Hematopoietic multipotent progenitor cell (in vitro differentiated cells): ENCODE data around the gene CSKMT. TPM values are rescaled to one million over a fixed set of nuclear protein-coding genes. Genes with fewer than 3 reads are reported as not detected.

Experiments used
- DNase-seq, 3 donors: peaks; one replicate each; pipeline ENCODE4 v3.0.0-alpha.2; 2011 to 2015; ENCODE audit warnings: low read depth in 2 of 3, low spot score in 2 of 3
- small RNA-seq: library from RNA; depleted of rRNA; stranded (forward); fragments of <200 nt; gene quantifications from one replicate; pipeline ENCODE3, GENCODE V24; 2012
- total RNA-seq: library from RNA; depleted of rRNA; stranded (reverse); fragments of >200 nt; gene quantifications from one replicate; pipeline ENCODE4 v1.2.3, GENCODE V29; 2012

Gene CSKMT
- total RNA-seq, 1 donor: 51.7 TPM

- DNase-seq: no peak
These were observed 50.3 kb downstream of the CSKMT start for GRCh38 chr11:62715150-62716130.

- no peak for DNase-seq
These were observed 51.1 kb downstream of the CSKMT start for GRCh38 chr11:62716206-62716605.

- no peak for DNase-seq
These were observed 51.7 kb downstream of the CSKMT start for GRCh38 chr11:62716816-62717215.

Small RNAs within 50 kb of the gene (small RNA-seq; reads per million reads assigned to genes)
- gene SNORA57: not detected

Other genes with a start within 250 kb of the CSKMT start
- not detected for gene SCGB1A1, start 246.3 kb upstream of the CSKMT start, total RNA-seq
- 250 TPM for gene AHNAK, start 118.5 kb upstream of the CSKMT start, total RNA-seq
- 3,462 TPM for gene EEF1G, start 91.4 kb upstream of the CSKMT start, total RNA-seq
- gene TUT1, start 73.8 kb upstream of the CSKMT start, total RNA-seq: 11.6 TPM
- 142 TPM for gene MTA2, start 63.4 kb upstream of the CSKMT start, total RNA-seq
- gene EML3, start 52.5 kb upstream of the CSKMT start, total RNA-seq: 38.0 TPM
- gene ROM1, start 52.1 kb upstream of the CSKMT start, total RNA-seq: 2.7 TPM
- 36.4 TPM for gene B3GAT3, start 43.3 kb upstream of the CSKMT start, total RNA-seq
- 215 TPM for gene GANAB, start 18.7 kb upstream of the CSKMT start, total RNA-seq
- 33.7 TPM for gene INTS5, start 12.0 kb upstream of the CSKMT start, total RNA-seq
- gene C11orf98, start 102 bp upstream of the CSKMT start, total RNA-seq: 15.3 TPM
- gene UQCC3, start 6.4 kb downstream of the CSKMT start, total RNA-seq: 7.3 TPM
- gene LBHD1, start 7.0 kb downstream of the CSKMT start, total RNA-seq: 6.5 TPM
- gene UBXN1, start 13.8 kb downstream of the CSKMT start, total RNA-seq: 141 TPM
- 0.27 TPM for gene LRRN4CL, start 24.2 kb downstream of the CSKMT start, total RNA-seq
- gene BSCL2, start 42.1 kb downstream of the CSKMT start, total RNA-seq: 66.5 TPM
- not detected for gene GNG3, start 42.4 kb downstream of the CSKMT start, total RNA-seq
- 7.5 TPM for gene HNRNPUL2, start 62.1 kb downstream of the CSKMT start, total RNA-seq
- 30.4 TPM for gene TTC9C, start 63.2 kb downstream of the CSKMT start, total RNA-seq
- 17.5 TPM for gene ZBTB3, start 88.8 kb downstream of the CSKMT start, total RNA-seq
- gene POLR2G, start 96.3 kb downstream of the CSKMT start, total RNA-seq: 81.3 TPM
- 25.0 TPM for gene TAF6L, start 106.1 kb downstream of the CSKMT start, total RNA-seq
- gene TMEM179B, start 122.1 kb downstream of the CSKMT start, total RNA-seq: 49.3 TPM
- 31.2 TPM for gene TMEM223, start 126.7 kb downstream of the CSKMT start, total RNA-seq
- 62.2 TPM for gene NXF1, start 140.1 kb downstream of the CSKMT start, total RNA-seq
- 56.3 TPM for gene STX5, start 166.7 kb downstream of the CSKMT start, total RNA-seq
- gene TEX54, start 167.5 kb downstream of the CSKMT start, total RNA-seq: not detected
- 74.3 TPM for gene WDR74, start 174.3 kb downstream of the CSKMT start, total RNA-seq
- 116 TPM for gene SLC3A2, start 215.6 kb downstream of the CSKMT start, total RNA-seq